ENCODE results near the gene CLEC3A. TPM values are rescaled to one million over a fixed set of nuclear protein-coding genes. Genes with fewer than 3 reads are reported as not detected.
"Not testable (repeated sequence)": the region's sequence is repeated elsewhere in the genome, so short reads cannot be mapped to it uniquely, and the experiment has no call there.

The CLEC3A gene
- total RNA-seq, 1 donor from 2014 or later, result not detected

GRCh38 chr16:77986011-77986740 is 36.2 kb upstream of the CLEC3A start:
- H3K27me3 ChIP-seq (ENCODE audit: control insufficient read depth, insufficient read depth, low read length), result no peaks in the 10 kb centered on the region
- no peak overlapping the region for H3K4me3 ChIP-seq (ENCODE audit: low read depth, low read length)
- no peaks in the 10 kb centered on the region for H3K36me3 ChIP-seq (ENCODE audit: control insufficient read depth, insufficient read depth, low read length)
- TF ChIP-seq CTCF (IDR thresholded peaks at IDR 0.05; ENCODE audit: insufficient read depth, low read length, severe bottlenecking), result no peak
- FAIRE-seq, result peak; percentile 36
- no peak for DNase-seq (ENCODE audit: low read depth)

- TF ChIP-seq CTCF (IDR thresholded peaks at IDR 0.05; ENCODE audit: insufficient read depth, low read length, severe bottlenecking), result no peak
- Histone ChIP-seq H3K36me3 (ENCODE audit: control insufficient read depth, insufficient read depth, low read length) (no peaks in the 10 kb centered on the region), H3K4me3 (ENCODE audit: low read depth, low read length) (no peak overlapping the region), H3K27me3 (ENCODE audit: control insufficient read depth, insufficient read depth, low read length) (no peaks in the 10 kb centered on the region)
- DNase-seq (ENCODE audit: low read depth) (no peak), FAIRE-seq (no peak)
Measured at GRCh38 chr16:77987810-77988209, 34.5 kb upstream of the CLEC3A start.

GRCh38 chr16:77989846-77990245 is 32.5 kb upstream of the CLEC3A start:
- Histone ChIP-seq H3K27me3 (ENCODE audit: control insufficient read depth, insufficient read depth, low read length) (no peaks in the 10 kb centered on the region), H3K4me3 (ENCODE audit: low read depth, low read length) (no peak overlapping the region), H3K36me3 (ENCODE audit: control insufficient read depth, insufficient read depth, low read length) (no peaks in the 10 kb centered on the region)
- no peak for DNase-seq (ENCODE audit: low read depth)
- FAIRE-seq, result no peak
- no peak for TF ChIP-seq CTCF (IDR thresholded peaks at IDR 0.05; ENCODE audit: insufficient read depth, low read length, severe bottlenecking)

GRCh38 chr16:77991701-77992100 is 30.6 kb upstream of the CLEC3A start:
- DNase-seq (ENCODE audit: low read depth) (no peak), FAIRE-seq (no peak)
- H3K36me3 ChIP-seq (ENCODE audit: control insufficient read depth, insufficient read depth, low read length), result no peaks in the 10 kb centered on the region
- TF ChIP-seq CTCF (IDR thresholded peaks at IDR 0.05; ENCODE audit: insufficient read depth, low read length, severe bottlenecking), result no peak
- no peaks in the 10 kb centered on the region for H3K27me3 ChIP-seq (ENCODE audit: control insufficient read depth, insufficient read depth, low read length)
- H3K4me3 ChIP-seq (ENCODE audit: low read depth, low read length), result no peak overlapping the region

GRCh38 chr16:77992381-77992780 is 30.0 kb upstream of the CLEC3A start:
- H3K4me3 ChIP-seq (ENCODE audit: low read depth, low read length); FAIRE-seq; H3K36me3 ChIP-seq (ENCODE audit: control insufficient read depth, insufficient read depth, low read length); H3K27me3 ChIP-seq (ENCODE audit: control insufficient read depth, insufficient read depth, low read length); DNase-seq (ENCODE audit: low read depth): not testable (repeated sequence)

GRCh38 chr16:77993111-77993985 is 29.0 kb upstream of the CLEC3A start:
- Histone ChIP-seq H3K36me3 (ENCODE audit: control insufficient read depth, insufficient read depth, low read length) (no peaks in the 10 kb centered on the region), H3K27me3 (ENCODE audit: control insufficient read depth, insufficient read depth, low read length) (no peaks in the 10 kb centered on the region), H3K4me3 (ENCODE audit: low read depth, low read length) (no peak overlapping the region)
- TF ChIP-seq CTCF (IDR thresholded peaks at IDR 0.05; ENCODE audit: insufficient read depth, low read length, severe bottlenecking), result no peak
- DNase-seq (ENCODE audit: low read depth), result peak; percentile 17
- no peak for FAIRE-seq
